MM.1S (cell line): ENCODE results near the gene DUSP7.

Source experiments
- DNase-seq: peaks from one replicate; pipeline ENCODE4 v3.0.0-alpha.2; 2015
- H2AFZ ChIP-seq: fragments of 300-600 bp; sonication (generic); 2 replicates; pipeline ENCODE4 v1.6.0; 2016; ENCODE audit warnings: antibody characterized with exemption, low read length
- H3F3A ChIP-seq: fragments of 300-600 bp; sonication (generic); 2 replicates; pipeline ENCODE4 v1.6.1; 2016; ENCODE audit warnings: mild to moderate bottlenecking, antibody characterized with exemption, low read length, moderate library complexity, mixed read lengths; ENCODE audit not compliant: insufficient read depth
- H3K27ac ChIP-seq: fragments of 300-600 bp; sonication (generic); 2 replicates; pipeline ENCODE4 v1.5.1; 2016; ENCODE audit warnings: mild to moderate bottlenecking, low read length
- H3K27me3 ChIP-seq: fragments of 300-600 bp; sonication (generic); replicated peaks from 2 replicates; pipeline ENCODE4 v1.6.0; 2016; ENCODE audit warnings: low read length; ENCODE audit not compliant: insufficient read depth
- H3K36me3 ChIP-seq: fragments of 300-600 bp; sonication (generic); replicated peaks from 2 replicates; pipeline ENCODE4 v1.6.1; 2016; ENCODE audit warnings: mild to moderate bottlenecking, low read length, mixed read lengths; ENCODE audit not compliant: insufficient read depth
- H3K4me1 ChIP-seq: fragments of 300-600 bp; sonication (generic); 2 replicates; pipeline ENCODE4 v1.6.1; 2016; ENCODE audit warnings: low read length, mixed read lengths
- H3K4me2 ChIP-seq: fragments of 300-600 bp; sonication (generic); 2 replicates; pipeline ENCODE4 v1.6.0; 2016; ENCODE audit warnings: low read depth, low read length
- H3K4me3 ChIP-seq: fragments of 300-600 bp; sonication (generic); 2 replicates; pipeline ENCODE4 v1.5.1; 2016; ENCODE audit warnings: low read length, mixed read lengths
- H3K79me2 ChIP-seq: fragments of 300-600 bp; sonication (generic); 2 replicates; pipeline ENCODE4 v1.6.1; 2016; ENCODE audit warnings: mixed run types, low read length, mixed read lengths
- H3K9ac ChIP-seq: fragments of 300-600 bp; sonication (generic); 2 replicates; pipeline ENCODE4 v1.6.1; 2016; ENCODE audit warnings: low read length, mixed read lengths
- H3K9me2 ChIP-seq: fragments of 300-600 bp; sonication (generic); replicated peaks from 2 replicates; pipeline ENCODE4 v1.6.1; 2016; ENCODE audit warnings: mild to moderate bottlenecking, low read length, mixed read lengths; ENCODE audit not compliant: insufficient read depth
- H3K9me3 ChIP-seq: fragments of 300-600 bp; sonication (generic); replicated peaks from 2 replicates; pipeline ENCODE4 v1.6.1; 2016; ENCODE audit warnings: mild to moderate bottlenecking, low read length, mixed read lengths; ENCODE audit not compliant: insufficient read depth
- H4K20me1 ChIP-seq: fragments of 300-600 bp; sonication (generic); 2 replicates; pipeline ENCODE4 v1.6.1; 2016; ENCODE audit warnings: mild to moderate bottlenecking, low read length, moderate library complexity, mixed read lengths; ENCODE audit not compliant: insufficient read depth
- CTCF ChIP-seq: fragments of 300-600 bp; sonication (generic); IDR thresholded peaks from 2 replicates; pipeline ENCODE4 v1.5.1; 2016; ENCODE audit warnings: antibody characterized with exemption, low read length, mixed read lengths
- EZH2 ChIP-seq: fragments of 300-600 bp; sonication (generic); optimal IDR thresholded peaks from 2 replicates; pipeline ENCODE3; 2017; ENCODE audit warnings: low read depth, mild to moderate bottlenecking, antibody characterized with exemption, low read length, mixed read lengths
- EZH2phosphoT487 ChIP-seq: fragments of 300-600 bp; sonication (generic); IDR thresholded peaks from 2 replicates; pipeline ENCODE4 v1.6.1; 2018; ENCODE audit warnings: antibody characterized with exemption, low read length

The DUSP7 gene

GRCh38 chr3:52099001-52099401 lies 42.6 kb upstream of the DUSP7 start:
- Histone ChIP-seq H3K36me3 (no peaks in the 10 kb centered on the region; the same call in 1 of the 2 replicates), H3K4me1 (no peaks in the 10 kb centered on the region), H3K9me2 (no peaks in the 10 kb centered on the region), H3K9me3 (no peaks in the 10 kb centered on the region), H3K9ac (no peak overlapping the region), H2AFZ (no peak overlapping the region), H4K20me1 (no peaks in the 10 kb centered on the region), H3K4me3 (no peak overlapping the region), H3K27me3 (no peaks in the 10 kb centered on the region), H3F3A (no peaks in the 10 kb centered on the region), H3K79me2 (no peaks in the 10 kb centered on the region), H3K27ac (no peak overlapping the region), H3K4me2 (no peak overlapping the region)
- DNase-seq: no peak
- TF ChIP-seq CTCF: no peak
- no peak for TF ChIP-seq EZH2

GRCh38 chr3:52097851-52098507 lies 41.6 kb upstream of the DUSP7 start:
- H3K9me2 ChIP-seq: no peaks in the 10 kb centered on the region
- no peak overlapping the region for H3K9ac ChIP-seq
- DNase-seq: no peak
- H3F3A ChIP-seq: no peaks in the 10 kb centered on the region
- no peak overlapping the region for H3K4me3 ChIP-seq
- H3K27ac ChIP-seq: no peak overlapping the region
- H4K20me1 ChIP-seq: no peaks in the 10 kb centered on the region
- no peak for TF ChIP-seq CTCF
- no peak for TF ChIP-seq EZH2
- TF ChIP-seq EZH2phosphoT487: no peak
- no peaks in the 10 kb centered on the region for H3K79me2 ChIP-seq
- no peaks in the 10 kb centered on the region for H3K27me3 ChIP-seq
- no peak overlapping the region for H2AFZ ChIP-seq
- H3K4me2 ChIP-seq: no peak overlapping the region
- H3K4me1 ChIP-seq: no peaks in the 10 kb centered on the region
- no peaks in the 10 kb centered on the region; the same call in 1 of the 2 replicates for H3K36me3 ChIP-seq
- H3K9me3 ChIP-seq: no peaks in the 10 kb centered on the region

- no peak for DNase-seq
Measured at GRCh38 chr3:52095990-52096775, 39.8 kb upstream of the DUSP7 start.

More at GRCh38 chr3:52095990-52096775, 39.8 kb upstream of the DUSP7 start:
- no peak overlapping the region for H3K4me3 ChIP-seq
- H3K4me2 ChIP-seq: no peak overlapping the region
- H3K27me3 ChIP-seq: no peaks in the 10 kb centered on the region
- H3K79me2 ChIP-seq: no peaks in the 10 kb centered on the region
- no peaks in the 10 kb centered on the region for H3K36me3 ChIP-seq
- H2AFZ ChIP-seq: no peak overlapping the region
- H4K20me1 ChIP-seq: no peaks in the 10 kb centered on the region
- H3K9me2 ChIP-seq: no peaks in the 10 kb centered on the region
- TF ChIP-seq CTCF (no peak), EZH2phosphoT487 (no peak), EZH2 (no peak)
- no peaks in the 10 kb centered on the region for H3K9me3 ChIP-seq
- H3K4me1 ChIP-seq: no peaks in the 10 kb centered on the region
- no peak overlapping the region for H3K9ac ChIP-seq
- no peak overlapping the region for H3K27ac ChIP-seq
- no peaks in the 10 kb centered on the region for H3F3A ChIP-seq
